Adrenal gland (tissue), 12 donors: Measurements from ENCODE around the gene NR2F2. TPM values are rescaled to one million over a fixed set of nuclear protein-coding genes. Genes with fewer than 3 reads are reported as not detected.

Experiments used
- DNase-seq, 7 donors: peaks; one replicate each; pipeline ENCODE4 v3.0.0-alpha.2; 2019 to 2020
- H3K27ac ChIP-seq, 5 donors: fragments of 200-600 bp; sonication (generic) in 4 of 5; 1 replicate in 3 of 5; 2 replicates in 2 of 5; pipeline versions ENCODE4 v1.5.1 to v1.8.0; 2016 to 2020; ENCODE audit warnings: mild to moderate bottlenecking in 1 of 5
- H3K27me3 ChIP-seq: fragments of 200-600 bp; 2 replicates; pipeline ENCODE4 v1.8.0; 2021
- H3K36me3 ChIP-seq, 2 donors: fragments of 200-600 bp; replicated peaks in 1 of 2; 1 replicate in 1 of 2; 2 replicates in 1 of 2; pipeline versions ENCODE4 v1.5.1 to v1.8.0; 2018 to 2022
- H3K4me1 ChIP-seq, 2 donors: fragments of 200-600 bp; replicated peaks in 1 of 2; 1 replicate in 1 of 2; 2 replicates in 1 of 2; pipeline versions ENCODE4 v1.5.1 to v1.8.0; 2018 to 2021
- H3K4me3 ChIP-seq, 4 donors: fragments of 200-600 bp; sonication (generic) in 3 of 4; one replicate each; pipeline ENCODE4 v1.5.1; 2016 to 2018
- H3K9me3 ChIP-seq, 3 donors: fragments of 200-600 bp; sonication (generic) in 1 of 3; replicated peaks in 1 of 3; 1 replicate in 2 of 3; 2 replicates in 1 of 3; pipeline versions ENCODE4 v1.5.1 to v1.8.0; 2016 to 2021
- POLR2A ChIP-seq, 2 donors: fragments of 450-650 bp; IDR thresholded peaks; one replicate each; pipeline ENCODE4 v1.6.1; 2017; ENCODE audit warnings: antibody characterized with exemption in 2 of 2, mild to moderate bottlenecking in 2 of 2, moderate library complexity in 1 of 2
- WGBS, 4 donors: extraction: QIAGEN DNeasy Blood & Tissue Kit in 2 of 4; methylation state at CpG; one replicate each; pipeline versions ENCODE4 v1.1.5 to v1.1.7; 2013 to 2017; 5-methylcytosine and 5-hydroxymethylcytosine counted together
- intact Hi-C, 2 donors: fragments of 100-400 bp; cut with DNase I; formaldehyde crosslinking; loops; one replicate each; pipeline versions ENCODE4 v1.14.1 to v1.15.0; 2022 to 2023
- polyA plus RNA-seq, 3 donors: library from polyadenylated mRNA; stranded (reverse); fragments of 200-250 nt in 2 of 3; fragments of 350-450 nt in 1 of 3; fragmentation: Illumina TruSeq in 1 of 3; extraction: RNeasy Lipid Tissue Mini Kit (QIAGEN cat#74804) in 1 of 3; gene quantifications; one replicate each; pipeline ENCODE4 v1.2.3, GENCODE V29; 2013 to 2014
- total RNA-seq, 9 donors: library from RNA; depleted of rRNA in 4 of 9; stranded (reverse); fragments of >200 nt in 4 of 9; fragments of 120-200 nt in 1 of 9; fragmentation: NEBNext Ultra II Directional in 1 of 9; extraction: Animal tissue kit (Norgen Biotek cat#: 25700) in 1 of 9; gene quantifications; one replicate each; pipeline versions ENCODE4 v1.1.0 to v1.2.4, GENCODE V29; 2013 to 2023
- TF ChIP-seq, protein P1 (sequence below), 6 experiments: fragments of 450-650 bp in 4 of 6; fragments of 200-600 bp in 2 of 6; sonication (generic) in 1 of 6; IDR thresholded peaks; 1 replicate in 5 of 6; 2 replicates in 1 of 6; pipeline versions ENCODE4 v1.5.1 to v1.8.0; 2016 to 2021; ENCODE audit warnings: antibody characterized with exemption in 6 of 6, mild to moderate bottlenecking in 2 of 6, moderate library complexity in 1 of 6
- donor health status: healthy with polysubstance abuse.
- donor health status: Bipolar disorder and iron deficiency.
- donor health status: DM: yes; HTN: yes; CAD: no.
- donor health status: DM: no; HTN: no; CAD: no.
- donor health status: DM: no; HTN: no; CAD: no.
- donor health status: DM: yes; HTN: yes; CAD: no.

NR2F2 gene
- total and polyA plus RNA-seq, 12 donors: 13.9 to 113 (median 47.1) TPM

DNA sequence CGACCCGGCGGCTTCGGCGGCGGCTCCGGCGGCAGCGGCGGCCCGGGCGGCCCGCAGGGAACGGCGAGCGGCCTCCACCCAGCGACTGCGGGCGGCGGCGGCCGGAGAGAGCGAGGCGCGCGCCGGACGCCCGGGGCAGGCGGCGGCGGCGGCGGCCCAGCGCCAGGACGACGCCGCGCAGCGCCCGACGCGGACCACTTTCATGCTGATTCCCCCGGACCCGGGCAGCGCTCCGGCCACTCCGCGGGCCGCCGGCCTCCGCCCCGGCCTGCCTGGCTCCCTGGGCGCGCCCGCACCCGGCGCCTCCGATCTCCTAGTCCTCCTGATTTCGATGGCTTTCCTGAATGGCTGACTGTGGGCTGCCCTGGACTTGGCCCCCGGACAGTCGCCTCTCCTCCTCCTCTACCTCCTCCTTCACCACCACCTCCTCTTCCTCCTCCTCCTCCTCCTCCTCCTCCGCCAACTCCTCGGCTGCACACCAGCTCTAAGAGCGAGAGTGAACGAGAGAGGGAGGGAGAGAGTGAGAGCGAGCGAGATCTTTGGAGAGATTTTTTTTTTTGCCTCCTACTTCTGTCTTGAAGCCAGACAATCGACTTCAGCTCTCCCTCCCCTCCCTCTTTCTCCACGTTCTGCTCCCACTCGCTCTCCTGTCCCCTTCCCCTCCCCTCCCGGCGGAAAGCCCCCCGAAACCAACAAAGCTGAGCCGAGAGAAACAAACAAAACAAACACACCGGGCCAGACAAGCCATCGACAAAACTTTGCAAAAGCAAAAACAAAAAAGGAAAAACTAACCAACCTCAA lies 844 bp downstream of the NR2F2 start:
- no peaks in the 10 kb centered on the region for H3K9me3 ChIP-seq
- peak in 1 of 2 donors; percentile 57 for TF ChIP-seq POLR2A (IDR thresholded peaks at IDR 0.05)
- TF ChIP-seq, protein P1, sequence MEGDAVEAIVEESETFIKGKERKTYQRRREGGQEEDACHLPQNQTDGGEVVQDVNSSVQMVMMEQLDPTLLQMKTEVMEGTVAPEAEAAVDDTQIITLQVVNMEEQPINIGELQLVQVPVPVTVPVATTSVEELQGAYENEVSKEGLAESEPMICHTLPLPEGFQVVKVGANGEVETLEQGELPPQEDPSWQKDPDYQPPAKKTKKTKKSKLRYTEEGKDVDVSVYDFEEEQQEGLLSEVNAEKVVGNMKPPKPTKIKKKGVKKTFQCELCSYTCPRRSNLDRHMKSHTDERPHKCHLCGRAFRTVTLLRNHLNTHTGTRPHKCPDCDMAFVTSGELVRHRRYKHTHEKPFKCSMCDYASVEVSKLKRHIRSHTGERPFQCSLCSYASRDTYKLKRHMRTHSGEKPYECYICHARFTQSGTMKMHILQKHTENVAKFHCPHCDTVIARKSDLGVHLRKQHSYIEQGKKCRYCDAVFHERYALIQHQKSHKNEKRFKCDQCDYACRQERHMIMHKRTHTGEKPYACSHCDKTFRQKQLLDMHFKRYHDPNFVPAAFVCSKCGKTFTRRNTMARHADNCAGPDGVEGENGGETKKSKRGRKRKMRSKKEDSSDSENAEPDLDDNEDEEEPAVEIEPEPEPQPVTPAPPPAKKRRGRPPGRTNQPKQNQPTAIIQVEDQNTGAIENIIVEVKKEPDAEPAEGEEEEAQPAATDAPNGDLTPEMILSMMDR (IDR thresholded peaks at IDR 0.05): no peak
- peak overlapping the region; percentile 54 to 95 (median 94) for H3K27ac ChIP-seq
- peak in 6 of 7 donors; percentile 40 to 74 (median 56) for DNase-seq
- H3K36me3 ChIP-seq: peaks cover 0 to 26% of the 10 kb centered on the region in 2 donors
- H3K4me1 ChIP-seq: peaks cover 5 to 15% of the 10 kb centered on the region in 2 donors
- intact Hi-C loops: no loop called here
- WGBS, 4 donors: 0 to 4% (median 2%) methylated on average over 24 to 77 of the region's 77 CpGs
- peak overlapping the region in 2 of 4 donors; percentile 82 to 91 for H3K4me3 ChIP-seq
- no peaks in the 10 kb centered on the region for H3K27me3 ChIP-seq

DNA sequence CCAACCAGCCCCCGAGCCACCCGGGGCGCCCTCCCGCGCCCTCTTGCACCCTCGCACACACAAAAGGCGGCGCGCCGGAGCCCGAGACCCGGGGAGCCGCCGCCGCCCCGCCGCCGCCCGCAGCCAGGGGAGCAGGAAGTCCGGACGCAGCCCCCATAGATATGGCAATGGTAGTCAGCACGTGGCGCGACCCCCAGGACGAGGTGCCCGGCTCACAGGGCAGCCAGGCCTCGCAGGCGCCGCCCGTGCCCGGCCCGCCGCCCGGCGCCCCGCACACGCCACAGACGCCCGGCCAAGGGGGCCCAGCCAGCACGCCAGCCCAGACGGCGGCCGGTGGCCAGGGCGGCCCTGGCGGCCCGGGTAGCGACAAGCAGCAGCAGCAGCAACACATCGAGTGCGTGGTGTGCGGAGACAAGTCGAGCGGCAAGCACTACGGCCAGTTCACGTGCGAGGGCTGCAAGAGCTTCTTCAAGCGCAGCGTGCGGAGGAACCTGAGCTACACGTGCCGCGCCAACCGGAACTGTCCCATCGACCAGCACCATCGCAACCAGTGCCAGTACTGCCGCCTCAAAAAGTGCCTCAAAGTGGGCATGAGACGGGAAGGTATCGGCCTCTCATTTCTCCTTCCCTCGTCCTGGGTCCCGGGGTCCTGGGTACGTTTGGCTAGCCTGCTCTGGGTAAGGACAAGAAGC lies 1.6 kb downstream of the NR2F2 start:
- Histone ChIP-seq H3K27ac (peak overlapping the region; percentile 78 to 95 (median 94)), H3K4me1 (peaks cover 5 to 15% of the 10 kb centered on the region in 2 donors), H3K27me3 (no peaks in the 10 kb centered on the region), H3K36me3 (peaks cover 0 to 31% of the 10 kb centered on the region in 2 donors), H3K4me3 (peak overlapping the region in 3 of 4 donors; percentile 82 to 91 (median 88)), H3K9me3 (no peaks in the 10 kb centered on the region)
- peak; percentile 44 to 85 (median 73) for DNase-seq
- intact Hi-C loops: no loop called here
- TF ChIP-seq, protein P1 (IDR thresholded peaks at IDR 0.05): no peak
- TF ChIP-seq POLR2A (IDR thresholded peaks at IDR 0.05): peak in 1 of 2 donors; percentile 76
- 1 to 3% (median 2%) methylated on average over 25 to 70 of the region's 70 CpGs for WGBS, 4 donors

DNA sequence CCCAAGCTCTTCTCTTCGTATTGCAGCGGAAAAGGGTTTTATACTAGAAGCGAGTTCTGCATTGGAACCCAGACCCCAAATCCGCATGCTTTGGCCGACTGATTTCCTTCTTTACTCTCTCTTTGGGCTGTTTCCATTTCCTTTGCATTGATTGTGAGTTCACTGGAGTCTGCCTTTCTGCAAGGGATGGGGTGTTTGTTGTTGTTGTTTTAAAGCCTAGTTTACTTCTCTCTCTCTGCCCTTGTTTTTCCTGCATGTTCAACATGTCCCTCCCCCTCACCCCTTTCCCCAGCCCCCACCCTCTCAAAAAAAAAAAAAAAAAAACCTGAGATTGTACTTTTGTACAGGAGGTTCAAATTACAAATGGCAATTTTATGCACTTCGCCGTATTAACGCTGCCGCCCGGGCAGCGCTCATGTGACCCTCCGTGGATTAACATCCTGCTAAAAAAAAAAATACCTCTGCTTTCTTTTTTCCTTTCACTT lies 2.2 kb downstream of the NR2F2 start:
- no peaks in the 10 kb centered on the region for H3K9me3 ChIP-seq
- H3K4me3 ChIP-seq: peak overlapping the region; percentile 81 to 91 (median 85)
- H3K27me3 ChIP-seq: no peaks in the 10 kb centered on the region
- H3K36me3 ChIP-seq: peaks cover 0 to 37% of the 10 kb centered on the region in 2 donors
- peak in 2 of 7 donors; percentile 18 to 50 for DNase-seq
- 2 to 4% (median 3%) methylated on average over 12 of the region's 12 CpGs for WGBS, 4 donors
- TF ChIP-seq, protein P1 (IDR thresholded peaks at IDR 0.05): no peak
- TF ChIP-seq POLR2A (IDR thresholded peaks at IDR 0.05): no peak
- peaks cover 6 to 15% of the 10 kb centered on the region in 2 donors for H3K4me1 ChIP-seq
- intact Hi-C loops: no loop called here
- peak overlapping the region; percentile 78 to 95 (median 94) for H3K27ac ChIP-seq
